Amniotic stem cell (primary cell): Measurements from ENCODE around the gene DCTD.

Experiments
- DNase-seq: peaks from one replicate; lab custom pipeline; 2025; lab: John Stamatoyannopoulos, UW

Gene DCTD

DNA sequence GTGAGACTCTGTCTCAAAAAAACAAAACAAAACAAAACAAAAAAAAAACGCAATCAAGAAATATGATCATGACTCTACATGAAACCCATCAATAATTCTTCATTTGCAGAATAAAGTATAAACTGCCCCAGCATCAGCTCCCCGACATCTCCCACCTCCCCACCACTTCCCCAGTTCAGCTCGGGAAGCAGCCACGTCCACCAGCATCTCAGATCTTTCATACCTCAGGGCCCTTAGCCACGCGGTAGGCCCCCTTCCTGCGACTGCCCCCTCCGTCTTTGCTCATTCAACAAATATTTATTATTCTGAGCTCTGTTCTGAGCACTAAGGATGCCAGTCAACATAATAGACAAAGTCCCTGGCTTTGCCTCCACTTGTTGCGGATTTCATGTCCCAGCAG lies 45.6 kb downstream of the DCTD start:
- DNase-seq = no peak

DNA sequence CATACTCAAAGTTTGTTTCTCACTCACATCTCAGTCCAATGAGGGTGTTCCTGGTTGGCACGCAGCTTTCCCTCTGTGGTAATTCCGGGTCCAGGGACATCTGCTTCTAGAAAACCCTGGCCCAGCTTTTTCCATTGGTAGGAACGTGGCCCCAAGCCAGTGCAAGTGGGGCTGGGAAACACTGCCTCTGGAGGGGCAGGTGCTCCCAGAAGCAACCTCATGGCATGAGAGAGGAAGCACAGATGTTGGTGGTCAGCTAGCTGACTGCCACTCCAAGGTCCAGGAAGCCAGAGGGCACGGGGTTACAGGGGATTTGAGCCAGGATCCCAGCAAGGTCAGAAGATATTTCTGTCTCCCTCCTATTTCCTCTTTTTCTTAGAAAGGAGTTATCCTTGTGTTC lies 47.5 kb downstream of the DCTD start:
- no peak for DNase-seq

DNA sequence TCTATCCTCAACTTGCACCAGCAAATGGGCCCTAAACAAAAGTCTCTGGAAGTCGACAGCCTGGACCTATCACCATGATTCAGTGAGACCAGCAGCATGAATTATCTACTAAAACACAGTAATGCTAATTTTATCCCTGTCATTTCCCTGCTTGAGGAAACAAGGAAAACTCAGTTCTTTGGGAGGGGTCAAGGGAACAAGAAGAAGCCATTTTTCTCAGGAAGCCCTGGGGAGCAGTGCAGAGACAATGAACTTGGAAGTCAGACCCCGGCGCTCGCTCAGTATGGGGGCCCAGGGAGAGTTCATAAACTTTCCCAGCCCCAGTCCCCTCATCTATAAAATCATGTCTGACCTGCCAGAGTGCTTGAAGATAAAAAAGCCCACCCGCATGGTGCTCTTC lies 50.4 kb downstream of the DCTD start:
- DNase-seq = no peak

DNA sequence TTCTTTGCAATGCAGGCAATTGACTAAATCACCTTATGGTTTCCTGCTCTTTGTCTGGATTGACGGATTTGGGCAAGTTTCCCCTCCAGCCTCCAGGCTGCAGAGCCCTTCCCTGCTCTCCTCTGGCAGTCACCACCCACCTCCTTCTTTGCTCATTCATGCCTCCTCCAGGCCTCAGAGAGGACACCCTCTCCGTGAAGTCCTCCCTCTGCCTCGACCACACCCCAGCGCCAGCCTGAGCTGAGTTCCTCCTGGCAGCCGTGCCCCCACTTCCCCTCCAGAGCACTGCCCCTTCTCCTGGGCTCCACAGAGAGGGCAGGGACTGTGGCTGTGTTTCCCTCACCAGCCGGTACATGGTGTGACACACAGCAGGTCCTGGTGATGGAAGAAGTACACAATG lies 53.7 kb downstream of the DCTD start:
- no peak for DNase-seq

DNA sequence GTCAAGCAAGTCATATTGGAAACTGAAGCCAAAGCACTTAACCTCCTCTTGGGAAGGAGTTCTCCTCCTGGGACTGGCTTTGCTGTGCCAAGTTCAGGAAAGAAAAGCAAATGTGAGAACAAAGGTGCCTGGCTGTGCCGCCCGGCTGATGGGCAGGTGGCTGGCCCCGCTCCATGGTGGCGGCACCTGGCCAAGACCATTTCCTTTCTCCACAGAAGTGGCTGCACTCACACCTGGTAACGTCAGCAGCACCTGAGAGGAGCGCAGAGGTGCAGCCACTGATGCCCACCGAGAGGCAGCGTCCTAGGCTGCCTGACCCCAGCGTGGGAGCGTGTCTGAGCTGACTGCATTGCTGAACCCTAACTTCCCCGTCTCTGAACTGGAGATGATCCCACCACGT lies 54.3 kb downstream of the DCTD start:
- DNase-seq = no peak

DNA sequence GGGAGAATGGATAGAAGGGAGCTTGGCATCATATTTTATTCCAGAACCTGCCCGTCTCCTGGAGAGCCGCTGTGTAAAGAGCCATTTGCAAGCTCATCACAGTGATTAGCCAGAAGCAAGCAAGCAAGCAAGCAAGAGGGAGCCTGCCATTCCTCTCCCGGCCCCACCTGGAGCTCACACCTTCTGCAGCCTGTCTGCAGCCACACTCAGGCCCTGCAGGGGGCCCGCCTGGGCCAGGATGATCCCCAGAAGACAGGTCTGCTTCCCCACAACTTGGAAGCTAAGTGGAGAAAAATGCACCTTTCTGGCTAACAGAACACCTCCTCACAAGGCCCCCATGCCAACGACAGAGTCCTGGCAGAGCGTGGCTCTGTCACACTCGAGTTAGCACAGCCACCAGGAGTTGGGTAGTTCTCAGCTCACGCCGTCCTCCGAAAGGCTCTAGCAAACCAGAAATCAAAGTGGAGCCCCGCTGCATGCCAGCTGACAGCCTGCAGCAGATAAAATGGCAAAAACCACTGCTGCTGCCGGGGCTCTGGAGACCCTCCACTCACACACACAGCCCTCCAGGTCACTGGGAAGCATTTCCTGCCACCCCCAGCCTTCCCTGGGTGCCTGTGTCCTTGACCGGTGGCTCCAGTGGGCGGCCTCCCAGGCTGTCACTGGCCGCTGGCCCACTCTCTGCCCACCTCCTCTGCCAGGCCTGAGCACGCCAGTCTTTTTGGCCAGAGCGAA lies 54.9 kb downstream of the DCTD start:
- DNase-seq = no peak

DNA sequence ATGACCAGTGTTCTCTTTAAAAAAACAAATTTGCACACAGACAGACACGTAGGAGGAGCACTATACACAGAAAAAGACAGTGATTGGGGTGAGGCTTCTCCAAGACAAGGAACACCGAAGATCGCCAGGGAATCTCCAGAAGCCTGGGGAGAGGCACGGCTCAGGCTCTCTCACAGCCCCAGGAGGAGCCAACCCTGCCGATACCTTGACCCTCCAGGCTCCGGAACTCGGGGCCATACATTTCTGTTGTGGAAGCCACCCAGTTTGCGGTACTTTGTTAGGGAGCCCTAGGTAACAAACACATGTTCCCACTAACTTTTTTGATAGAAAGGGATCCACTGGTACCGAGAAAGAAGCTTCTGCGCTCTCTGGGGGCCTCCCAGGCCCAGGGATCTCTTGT lies 55.8 kb downstream of the DCTD start:
- DNase-seq = no peak

DNA sequence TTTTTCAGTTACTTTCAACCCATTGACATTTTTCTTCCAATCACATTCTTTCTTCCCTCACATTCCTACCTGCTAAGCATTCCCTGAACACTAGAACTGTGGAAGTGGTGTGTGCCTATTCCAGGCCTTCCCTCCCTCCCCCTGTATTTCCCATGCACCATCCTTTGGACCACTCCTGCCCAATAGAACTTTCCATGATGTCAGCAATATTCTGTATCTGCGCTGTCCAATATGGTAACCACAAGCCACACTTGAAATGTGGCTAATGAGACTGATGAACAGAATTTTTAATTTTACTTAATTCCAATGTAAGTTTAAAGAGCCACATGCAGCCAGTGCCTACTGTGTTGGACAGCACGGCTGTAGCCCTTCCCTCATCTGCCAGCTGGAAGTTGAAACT lies 57.5 kb downstream of the DCTD start:
- DNase-seq = no peak

DNA sequence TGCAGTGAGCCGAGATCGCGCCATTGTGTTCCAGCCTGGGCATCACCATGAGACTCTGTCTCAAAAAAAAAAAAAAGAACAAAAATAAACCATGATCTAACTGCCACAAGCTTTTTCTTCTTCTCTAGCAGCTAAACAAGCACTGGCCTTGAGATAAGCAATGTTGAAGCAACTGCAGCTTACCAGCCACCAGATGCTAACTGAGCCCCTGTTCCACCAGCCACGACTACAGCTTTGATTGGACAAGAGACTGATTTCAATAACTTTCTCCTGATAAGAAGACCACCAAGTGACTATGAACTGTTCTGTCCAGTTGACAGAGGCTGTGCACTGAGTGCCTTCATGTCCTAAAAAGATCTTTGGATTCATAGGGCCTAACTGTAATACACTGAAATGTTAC lies 58.5 kb downstream of the DCTD start:
- no peak for DNase-seq

DNA sequence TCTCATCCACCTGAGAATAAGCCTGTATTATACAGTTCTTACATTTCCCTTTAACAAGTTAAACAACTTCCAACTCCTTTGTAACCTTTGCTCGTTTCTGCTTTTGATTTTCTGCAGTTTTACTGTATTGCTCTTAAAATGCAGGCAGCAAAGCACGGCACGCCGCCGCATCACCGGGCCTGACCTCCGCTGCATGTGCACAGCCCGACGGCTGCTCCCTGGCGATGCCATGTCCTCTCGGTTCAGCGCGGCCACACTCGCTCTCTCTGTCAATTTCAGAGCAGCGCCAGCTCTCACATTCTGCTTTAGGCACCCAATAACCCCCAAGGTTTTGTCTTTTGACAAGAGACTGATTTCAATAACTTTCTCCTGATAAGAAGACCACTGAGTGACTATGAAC lies 60.3 kb downstream of the DCTD start:
- DNase-seq = no peak

DNA sequence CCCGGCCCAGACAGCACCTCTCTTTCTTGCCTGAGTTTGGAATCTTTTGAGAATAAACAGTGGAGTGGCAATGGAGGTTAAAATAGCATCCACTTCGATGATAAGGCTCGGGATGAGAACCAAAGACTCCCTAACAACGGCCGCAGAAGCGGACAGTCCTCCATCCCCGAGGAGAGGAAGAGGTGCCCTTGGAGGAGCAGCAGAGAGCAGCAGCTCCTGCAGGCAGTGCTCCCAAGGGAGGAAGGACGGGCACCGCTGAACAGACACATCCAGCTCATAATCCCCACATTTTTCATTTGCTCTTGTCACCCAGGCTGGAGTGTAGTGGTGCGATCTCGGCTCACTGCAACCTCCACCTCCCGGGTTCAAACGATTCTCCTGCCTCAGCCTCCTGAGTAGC lies 61.3 kb downstream of the DCTD start:
- no peak for DNase-seq

DNA sequence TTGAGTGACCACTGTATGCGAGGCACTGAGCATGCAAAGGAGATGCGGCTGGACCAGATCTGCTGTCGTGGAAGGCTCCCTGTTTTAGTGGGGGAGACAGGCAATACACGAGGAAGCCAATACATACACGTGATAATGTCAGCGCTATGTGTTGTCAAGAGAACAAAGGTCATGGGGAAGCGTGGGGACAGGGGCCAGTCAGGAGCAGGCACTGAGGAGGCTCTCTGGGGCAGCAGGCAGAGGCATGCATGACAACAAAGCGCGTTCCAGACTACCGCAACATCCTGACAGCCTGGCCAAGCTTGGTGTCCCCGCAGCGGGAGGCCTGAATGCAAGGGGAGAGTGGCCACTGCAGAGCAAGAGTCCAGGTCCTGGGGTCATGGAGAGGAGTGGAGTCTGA lies 61.9 kb downstream of the DCTD start:
- DNase-seq = no peak

DNA sequence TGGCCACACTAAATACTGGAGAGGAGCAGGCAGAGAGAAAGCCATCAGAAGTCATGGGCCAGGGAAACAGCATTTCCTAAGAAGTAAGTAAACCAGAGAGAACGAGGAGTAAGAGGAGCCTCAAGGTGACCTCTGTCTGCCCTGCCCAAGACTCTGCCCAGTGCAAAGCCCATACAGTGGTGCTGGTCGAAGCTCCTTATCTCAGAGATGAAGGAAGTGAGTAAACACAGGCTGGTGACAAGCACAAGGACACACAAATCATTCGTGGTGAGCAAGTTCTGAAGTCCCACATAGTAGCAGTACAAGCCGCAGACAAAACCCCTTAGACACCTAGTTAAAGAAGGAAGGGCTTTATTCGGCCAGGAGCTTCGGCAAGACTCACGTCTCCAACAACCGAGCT lies 62.7 kb downstream of the DCTD start:
- no peak for DNase-seq

DNA sequence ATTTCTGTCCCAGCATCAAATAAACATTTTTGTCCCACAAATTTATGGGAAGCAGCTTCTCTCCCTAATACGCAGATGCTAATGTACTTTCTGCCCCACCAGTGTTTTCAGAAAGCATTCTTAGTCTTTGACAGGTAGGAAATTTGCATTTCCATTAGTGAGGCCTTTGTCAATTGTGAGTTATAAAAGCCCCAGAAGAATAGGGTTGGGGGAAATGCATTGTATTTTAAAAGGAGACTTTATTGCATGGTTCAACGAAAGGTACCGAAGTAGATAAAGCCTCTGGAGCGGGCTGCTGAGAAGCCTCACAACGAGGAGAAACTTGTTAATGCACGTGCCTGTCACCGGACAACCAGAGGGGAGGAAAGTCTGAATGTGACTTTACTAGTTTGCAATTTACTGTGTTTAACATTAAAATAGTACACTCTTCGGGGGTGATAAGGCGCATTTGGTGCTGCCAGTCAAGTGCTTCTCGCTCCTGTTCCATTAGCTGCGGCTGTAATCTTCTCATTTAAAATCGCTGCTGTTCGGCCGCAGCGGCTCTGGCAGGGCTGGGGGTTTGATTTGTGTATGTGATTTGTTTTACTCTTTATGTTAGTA lies 63.4 kb downstream of the DCTD start:
- no peak for DNase-seq

DNA sequence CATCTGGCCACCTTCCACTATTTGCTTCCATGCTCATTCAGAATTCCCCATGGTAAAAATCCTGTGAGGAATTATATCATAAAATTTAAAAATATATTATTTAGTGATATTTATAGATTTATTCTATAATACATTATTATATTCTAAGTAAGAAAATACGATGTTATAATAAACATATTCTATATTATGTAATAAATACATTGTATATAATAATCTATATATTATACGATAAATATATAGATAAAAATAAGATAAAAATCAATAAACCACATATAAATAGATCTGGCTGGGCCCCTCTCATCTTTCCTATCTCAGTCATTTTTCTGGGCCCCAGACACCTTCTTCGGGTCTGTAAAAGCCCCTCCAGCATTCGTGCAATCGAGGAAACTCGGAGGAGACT lies 68.5 kb downstream of the DCTD start:
- DNase-seq = no peak

DNA sequence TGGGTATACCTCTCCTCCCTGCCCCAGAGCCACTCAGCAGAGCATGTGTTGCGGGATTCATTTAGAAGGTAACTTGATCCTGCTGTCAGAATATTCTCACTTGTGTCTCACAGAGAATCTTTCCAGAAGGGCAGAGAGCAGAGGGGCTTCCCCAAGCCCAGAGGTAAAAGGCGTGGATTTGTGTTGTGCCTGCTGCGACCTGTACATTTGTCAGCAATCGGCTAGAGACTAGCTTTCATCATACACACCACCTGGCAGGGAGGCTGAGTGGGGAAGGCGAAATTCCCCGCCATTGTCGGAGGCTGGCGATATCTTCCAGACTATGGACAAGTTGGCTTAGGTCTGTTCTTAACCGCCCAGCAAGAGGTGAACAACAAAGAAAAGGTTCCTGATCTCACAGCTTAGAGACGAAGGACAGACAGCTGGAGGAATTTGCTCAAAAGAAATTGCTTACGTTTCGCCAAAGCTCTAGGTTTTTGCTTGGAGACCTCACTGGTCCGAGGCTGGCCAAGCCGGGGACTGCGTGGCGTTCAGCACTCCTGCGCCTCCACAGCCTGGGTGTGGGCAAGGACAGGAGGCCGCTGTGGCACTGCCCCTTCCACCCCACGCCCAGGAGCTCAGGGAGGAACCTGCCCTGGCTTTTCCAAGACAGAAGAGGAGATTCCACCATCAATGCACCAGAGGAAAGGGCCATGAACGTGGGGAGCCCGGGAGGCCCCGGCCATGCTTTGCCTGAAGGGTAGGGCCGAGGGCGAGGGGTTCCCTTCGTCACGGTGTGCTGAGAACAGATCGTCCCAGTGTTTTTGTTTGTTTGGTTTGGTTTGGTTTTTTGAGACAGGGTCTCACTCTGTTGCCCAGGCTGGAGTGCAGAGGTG lies 69.4 kb downstream of the DCTD start:
- DNase-seq = no peak

DNA sequence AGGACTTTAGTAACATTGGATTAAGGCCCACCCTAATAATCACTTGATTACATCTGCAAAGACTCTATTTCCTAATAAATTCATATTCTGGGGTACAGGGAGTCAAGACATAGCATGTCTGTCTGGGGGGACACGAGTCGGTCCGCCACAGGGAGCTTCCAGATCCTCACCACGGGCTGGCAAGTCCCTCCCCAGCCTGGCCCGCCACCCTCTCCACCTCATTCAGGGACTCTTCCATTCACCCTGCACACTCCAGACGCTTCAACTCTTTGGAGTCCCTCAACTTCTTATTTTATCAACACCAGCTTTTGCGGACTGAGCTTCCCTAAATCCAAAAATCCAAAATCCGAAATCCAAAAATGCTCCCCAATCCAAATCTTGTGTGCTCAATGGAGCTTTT lies 71.2 kb downstream of the DCTD start:
- no peak for DNase-seq

DNA sequence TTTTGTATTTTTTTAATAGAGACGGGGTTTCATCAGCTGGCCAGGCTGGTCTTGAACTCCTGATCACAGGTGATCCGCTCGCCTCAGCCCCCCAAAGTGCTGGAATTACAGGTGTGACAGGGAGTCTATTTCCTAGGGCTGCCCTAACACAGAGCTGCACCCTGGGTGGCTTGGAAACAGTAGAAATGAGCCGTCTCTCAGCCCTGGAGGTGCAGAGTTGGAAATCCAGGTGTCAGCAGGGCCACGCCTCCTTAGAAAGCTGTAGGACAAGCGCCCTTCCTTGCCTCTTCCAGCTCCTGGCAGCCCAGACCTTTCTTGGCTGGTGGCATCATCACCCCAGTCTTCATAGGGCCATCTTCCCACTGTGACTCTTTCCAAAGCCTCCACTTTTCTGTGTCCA lies 71.6 kb downstream of the DCTD start:
- no peak for DNase-seq

DNA sequence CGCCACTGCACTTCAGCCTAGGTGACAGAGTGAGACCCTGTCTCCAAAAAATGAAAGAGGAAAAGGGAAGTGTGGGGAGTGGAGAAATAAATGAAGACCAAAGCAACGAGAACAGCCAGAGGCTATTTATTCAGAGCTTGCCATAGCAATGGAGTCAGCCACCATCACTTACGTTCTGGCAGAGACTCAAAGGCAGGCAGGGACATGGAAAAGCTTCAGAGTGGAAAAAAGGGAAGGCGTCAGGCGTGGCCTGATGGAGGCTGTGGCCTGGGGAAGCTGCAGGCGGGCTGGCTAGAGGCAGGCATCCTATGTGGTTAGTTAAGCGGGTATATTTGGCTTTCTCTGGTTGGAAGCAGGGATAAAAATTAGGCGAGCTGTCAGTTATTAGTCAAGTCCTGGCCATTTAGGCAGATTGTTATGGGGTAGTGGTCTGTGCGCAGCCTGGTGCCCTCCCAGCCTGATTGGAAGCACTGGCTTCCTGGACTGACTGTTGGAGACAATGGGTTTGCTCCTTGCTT lies 73.3 kb downstream of the DCTD start:
- DNase-seq = no peak

DNA sequence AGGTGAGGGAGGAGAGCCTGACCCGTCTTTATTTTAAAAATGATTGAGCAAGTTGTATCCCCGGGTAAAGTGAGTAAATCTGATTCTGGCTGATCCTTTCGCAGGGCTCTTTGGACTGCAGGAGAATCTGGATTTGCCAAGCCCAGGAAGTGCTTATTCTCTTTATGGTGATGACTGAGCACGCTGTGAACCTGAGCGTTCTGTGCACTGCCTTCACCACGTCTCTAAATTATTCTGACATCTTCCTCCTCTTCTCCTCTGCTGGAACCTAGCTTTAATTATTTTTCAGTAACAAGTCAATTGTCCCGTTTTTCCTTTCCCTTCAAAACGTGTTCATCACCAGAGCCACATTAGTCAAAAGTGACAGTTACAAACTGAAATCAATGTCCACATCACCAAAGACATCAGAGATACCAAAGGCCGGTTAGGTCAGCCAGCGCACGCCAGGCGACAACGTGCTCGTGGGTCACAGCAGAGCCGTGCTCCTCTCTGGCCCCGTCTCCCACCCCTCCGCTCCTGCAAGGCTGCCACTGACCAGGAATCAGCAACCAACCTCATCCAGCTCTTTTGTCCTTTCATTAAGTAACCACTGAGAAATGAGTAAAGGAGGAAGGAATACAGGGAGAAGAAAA lies 74.3 kb downstream of the DCTD start:
- no peak for DNase-seq

DNA sequence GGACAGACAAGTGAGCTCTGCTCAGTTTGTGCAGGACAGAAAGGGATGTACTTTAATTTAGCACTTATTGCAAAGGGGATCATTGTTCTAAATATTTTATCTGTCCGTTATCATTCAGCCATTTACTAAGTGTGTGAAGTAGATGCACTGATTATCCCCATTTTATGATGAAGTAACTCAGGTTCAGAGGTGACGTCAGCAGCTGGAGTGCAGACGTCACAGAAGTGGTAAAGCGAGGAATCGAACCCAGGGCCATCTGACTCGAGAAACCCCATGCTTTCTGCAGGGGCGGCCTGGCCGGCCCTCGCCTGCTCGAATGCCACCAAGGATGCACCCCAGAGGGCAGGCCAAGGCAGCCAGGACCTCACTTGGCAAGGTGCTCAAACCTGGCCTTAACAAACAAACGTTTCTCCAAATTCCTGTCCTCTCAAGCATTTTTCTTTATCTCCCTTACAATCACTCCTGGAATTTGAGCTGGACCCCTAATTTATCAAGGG lies 75.0 kb downstream of the DCTD start:
- DNase-seq = no peak

DNA sequence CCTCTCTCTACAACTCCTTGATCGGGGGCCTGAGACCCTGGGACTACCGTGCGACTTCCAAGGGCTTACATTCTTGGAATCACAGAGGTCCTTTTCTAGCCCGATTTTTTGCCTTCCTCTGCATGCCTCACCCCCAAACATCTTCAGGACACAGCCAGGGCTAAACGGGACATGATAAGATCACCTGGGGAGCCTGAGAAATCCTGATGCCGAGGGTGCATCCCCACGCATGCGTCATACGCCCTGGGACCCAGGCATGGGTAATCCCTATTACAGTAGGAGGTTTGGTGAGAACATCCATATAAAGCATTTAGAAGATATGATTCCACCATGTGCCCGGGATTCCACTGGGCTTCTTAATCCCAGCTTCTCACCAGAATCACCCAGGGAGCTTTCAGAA lies 77.1 kb downstream of the DCTD start:
- DNase-seq = no peak
